CD4-positive, alpha-beta T cell treated with Interleukin-10 for 1 hour (primary cell): Measurements from ENCODE around the gene OR6A2.
"Not testable (repeated sequence)": the region's sequence is repeated elsewhere in the genome, so short reads cannot be mapped to it uniquely, and the experiment has no call there.

Experiments
- DNase-seq: peaks from one replicate; pipeline ENCODE4 v3.0.0-alpha.2; 2020

Gene OR6A2

GRCh38 chr11:6799402-6799801 is at the start of gene OR6A2:
OR6A2 (minus strand) TSS chr11:6799689; CDS start chr11:6795708, 3,981 bp downstream.
- DNase-seq, result no peak

- no peak for DNase-seq
These were observed 45.9 kb upstream of the OR6A2 start, which contains the start of gene OR10A5 for GRCh38 chr11:6845383-6845782. OR10A5 (plus strand) TSS chr11:6845683; CDS start chr11:6845683, 0 bp downstream.

- no peak for DNase-seq
These were observed 44.9 kb upstream of the OR6A2 start for GRCh38 chr11:6844356-6844755.

GRCh38 chr11:6843670-6844069 is 44.2 kb upstream of the OR6A2 start:
- no peak for DNase-seq

- no peak for DNase-seq
These were observed 42.2 kb upstream of the OR6A2 start for GRCh38 chr11:6841694-6842093.

- DNase-seq, result no peak
These were observed 34.5 kb upstream of the OR6A2 start for GRCh38 chr11:6834021-6834420.

- no peak for DNase-seq
These were observed 33.9 kb upstream of the OR6A2 start for GRCh38 chr11:6833356-6833755.

GRCh38 chr11:6828103-6828502 is 28.6 kb upstream of the OR6A2 start:
- no peak for DNase-seq

- no peak for DNase-seq
These were observed 25.8 kb upstream of the OR6A2 start for GRCh38 chr11:6825231-6825744.

GRCh38 chr11:6824136-6824823 is 24.8 kb upstream of the OR6A2 start:
- DNase-seq, result no peak

- DNase-seq, result no peak
These were observed 19.5 kb upstream of the OR6A2 start for GRCh38 chr11:6818967-6819366.

- DNase-seq, result no peak
These were observed 18.2 kb upstream of the OR6A2 start for GRCh38 chr11:6817694-6818093.

- DNase-seq, result no peak
These were observed 14.2 kb upstream of the OR6A2 start for GRCh38 chr11:6813656-6814055.

- DNase-seq, result peak; percentile 55
These were observed 13.0 kb upstream of the OR6A2 start for GRCh38 chr11:6812390-6813005.

GRCh38 chr11:6801075-6801474 is 1.6 kb upstream of the OR6A2 start:
- not testable (repeated sequence) for DNase-seq

- no peak for DNase-seq
These were observed 4.8 kb downstream of the OR6A2 start for GRCh38 chr11:6794639-6795038.

- DNase-seq, result no peak
These were observed 8.9 kb downstream of the OR6A2 start for GRCh38 chr11:6790546-6790945.

GRCh38 chr11:6782720-6783119 is 16.8 kb downstream of the OR6A2 start, which contains the start of gene OR2AG1:
OR2AG1 (plus strand) TSS chr11:6783020; CDS start chr11:6785038, 2,018 bp downstream.
- no peak for DNase-seq

GRCh38 chr11:6780829-6781228 is 18.7 kb downstream of the OR6A2 start:
- DNase-seq, result no peak

GRCh38 chr11:6778518-6778917 is 21.0 kb downstream of the OR6A2 start:
- no peak for DNase-seq

- no peak for DNase-seq
These were observed 27.3 kb downstream of the OR6A2 start, which contains the start of gene OR2AG2 for GRCh38 chr11:6771926-6772893. OR2AG2 (minus strand) TSS chr11:6771976; CDS start chr11:6768957, 3,019 bp downstream.

- peak; percentile 76 for DNase-seq
These were observed 42.0 kb downstream of the OR6A2 start for GRCh38 chr11:6757373-6757967.

GRCh38 chr11:6755953-6756347 is 43.5 kb downstream of the OR6A2 start:
- DNase-seq, result no peak
